Measurements from ENCODE around the gene ANKRD63. TPM values are rescaled to one million over a fixed set of nuclear protein-coding genes. Genes with fewer than 3 reads are reported as not detected.

Gene ANKRD63
- total and polyA plus RNA-seq, 4 experiments from 2014 or later = not detected

GRCh38 chr15:40309344-40309862 lies 26.5 kb upstream of the ANKRD63 start:
- Histone ChIP-seq H3K36me3 (ENCODE audit: insufficient read depth, low read length) (no peaks in the 10 kb centered on the region), H3K4me3 (ENCODE audit: low read length in 2 of 2) (peak overlapping the region in 1 of 2 donors; percentile 98), H3K4me1 (ENCODE audit: insufficient read depth, low read length) (peaks cover 50% of the 10 kb centered on the region), H3K27ac (ENCODE audit: low read depth, low read length) (peak overlapping the region; percentile 79), H3K9me3 (ENCODE audit: control insufficient read depth in 1 of 2, low read length in 2 of 2) (no peaks in the 10 kb centered on the region), H3K27me3 (ENCODE audit: insufficient read depth, low read length) (no peaks in the 10 kb centered on the region)
- ChIA-PET CTCF (ENCODE audit: partially characterized antibody) (interaction anchor here (0.7 to 23.8 kb wide), 18 partner anchors 10 to 422 kb away, joined by 3 to 634 read pairs (median 6); partner anchors contain the start of genes ANKRD63, BMF, CCDC9B and INAFM2), POLR2A (ENCODE audit: partially characterized antibody) (interaction anchor here (0.7 to 6.8 kb wide), 16 partner anchors 10 to 1351 kb away, joined by 3 to 90 read pairs (median 12); partner anchors contain the start of genes ANKRD63, BMF, FSIP1 and INAFM2)
- peak overlapping the region; percentile 72 to 96 (median 96) for H3K27ac Mint-ChIP-seq
- peaks cover 29 to 68% (median 44%) of the 10 kb centered on the region in 4 donors for H3K4me1 Mint-ChIP-seq
- no peaks in the 10 kb centered on the region for H3K27me3 Mint-ChIP-seq
- H3K9me3 Mint-ChIP-seq = no peaks in the 10 kb centered on the region
- no peak for DNase-seq
- peaks cover 0 to 13% of the 10 kb centered on the region in 2 donors for H3K36me3 Mint-ChIP-seq
- intact Hi-C loops (cut with micrococcal nuclease) = no loop called here
- peak overlapping the region; percentile 94 to 98 (median 96) for H3K4me3 Mint-ChIP-seq

- Mint-ChIP-seq H3K27me3 (no peaks in the 10 kb centered on the region), H3K9me3 (no peaks in the 10 kb centered on the region), H3K27ac (peak within 1 kb of the TSS; percentile 93 to 98 (median 96)), H3K4me1 (peaks cover 28 to 68% (median 39%) of the 10 kb centered on the region in 4 donors), H3K36me3 (peaks cover 0 to 30% of the 10 kb centered on the region in 2 donors), H3K4me3 (peak within 1 kb of the TSS; percentile 94 to 98 (median 96))
- Histone ChIP-seq H3K4me1 (ENCODE audit: insufficient read depth, low read length) (peaks cover 44% of the 10 kb centered on the region), H3K36me3 (ENCODE audit: insufficient read depth, low read length) (peaks cover 12% of the 10 kb centered on the region), H3K9me3 (ENCODE audit: control insufficient read depth in 1 of 2, low read length in 2 of 2) (no peaks in the 10 kb centered on the region), H3K27me3 (ENCODE audit: insufficient read depth, low read length) (no peaks in the 10 kb centered on the region), H3K27ac (ENCODE audit: low read depth, low read length) (peak within 1 kb of the TSS; percentile 79), H3K4me3 (ENCODE audit: low read length in 2 of 2) (peak within 1 kb of the TSS; percentile 84 to 98)
- CTCF ChIA-PET (ENCODE audit: partially characterized antibody) = interaction anchor here (0.6 to 23.8 kb wide), 27 partner anchors 8 to 923 kb away, joined by 3 to 634 read pairs (median 4); partner anchors contain the start of genes ANKRD63, BMF, CCDC9B and CHP1
- POLR2A ChIA-PET (ENCODE audit: partially characterized antibody) = interaction anchor here (0.7 to 6.8 kb wide), 35 partner anchors 9 to 1665 kb away, joined by 3 to 90 read pairs (median 5); partner anchors contain the start of genes ANKRD63, BAHD1, BMF and CCDC32
- peak; percentile 73 to 80 (median 76) for DNase-seq
- intact Hi-C loops (cut with micrococcal nuclease) = loop anchor here (1.0 kb wide), 3 partner anchors 16 to 31 kb away; partner anchors contain the start of genes ANKRD63 and INAFM2
Measured at GRCh38 chr15:40307421-40308211, 24.8 kb upstream of the ANKRD63 start, which contains the start of gene PLCB2. PLCB2 (minus strand) TSS chr15:40307935; CDS start chr15:40307672, 263 bp downstream.

- peak overlapping the region; percentile 79 for H3K27ac ChIP-seq (ENCODE audit: low read depth, low read length)
- Mint-ChIP-seq H3K27me3 (no peaks in the 10 kb centered on the region), H3K4me3 (peak overlapping the region; percentile 94 to 98 (median 96)), H3K27ac (peak overlapping the region; percentile 65 to 96 (median 93)), H3K36me3 (peaks cover 0 to 34% of the 10 kb centered on the region in 2 donors), H3K9me3 (no peaks in the 10 kb centered on the region), H3K4me1 (peaks cover 28 to 68% (median 39%) of the 10 kb centered on the region in 4 donors)
- DNase-seq = peak in 1 of 5 donors; percentile 21
- CTCF ChIA-PET (ENCODE audit: partially characterized antibody) = interaction anchor here (0.7 to 23.8 kb wide), 20 partner anchors 8 to 202 kb away, joined by 3 to 634 read pairs (median 6); partner anchors contain the start of genes ANKRD63, CCDC9B, INAFM2 and IVD
- H3K27me3 ChIP-seq (ENCODE audit: insufficient read depth, low read length) = no peaks in the 10 kb centered on the region
- POLR2A ChIA-PET (ENCODE audit: partially characterized antibody) = interaction anchor here (0.8 to 6.8 kb wide), 19 partner anchors 13 to 272 kb away, joined by 3 to 90 read pairs (median 10); partner anchors contain the start of genes ANKRD63, BAHD1, CCDC32 and CCDC9B
- peak overlapping the region; percentile 40 to 98 for H3K4me3 ChIP-seq (ENCODE audit: low read length in 2 of 2)
- H3K4me1 ChIP-seq (ENCODE audit: insufficient read depth, low read length) = peaks cover 44% of the 10 kb centered on the region
- intact Hi-C loops (cut with micrococcal nuclease) = loop anchor here (1.0 kb wide), 2 partner anchors 24 to 31 kb away; partner anchors contain the start of gene ANKRD63
- no peaks in the 10 kb centered on the region for H3K9me3 ChIP-seq (ENCODE audit: control insufficient read depth in 1 of 2, low read length in 2 of 2)
- H3K36me3 ChIP-seq (ENCODE audit: insufficient read depth, low read length) = peaks cover 18% of the 10 kb centered on the region
Measured at GRCh38 chr15:40306908-40307307, 24.0 kb upstream of the ANKRD63 start.

GRCh38 chr15:40306371-40306770 lies 23.5 kb upstream of the ANKRD63 start:
- CTCF ChIA-PET (ENCODE audit: partially characterized antibody) = interaction anchor here (1.3 to 23.8 kb wide), 10 partner anchors 7 to 89 kb away, joined by 4 to 634 read pairs (median 38); partner anchors contain the start of genes ANKRD63, CCDC9B, INAFM2 and KNSTRN
- no peaks in the 10 kb centered on the region for H3K9me3 ChIP-seq (ENCODE audit: control insufficient read depth in 1 of 2, low read length in 2 of 2)
- peaks cover 23% of the 10 kb centered on the region for H3K36me3 ChIP-seq (ENCODE audit: insufficient read depth, low read length)
- peaks cover 44% of the 10 kb centered on the region for H3K4me1 ChIP-seq (ENCODE audit: insufficient read depth, low read length)
- POLR2A ChIA-PET (ENCODE audit: partially characterized antibody) = interaction anchor here (3.1 to 6.8 kb wide), 5 partner anchors 13 to 267 kb away, joined by 16 to 90 read pairs (median 44); partner anchors contain the start of genes ANKRD63, INAFM2 and SRP14
- intact Hi-C loops (cut with micrococcal nuclease) = no loop called here
- H3K27me3 ChIP-seq (ENCODE audit: insufficient read depth, low read length) = no peaks in the 10 kb centered on the region
- no peaks in the 10 kb centered on the region for H3K27me3 Mint-ChIP-seq
- H3K27ac ChIP-seq (ENCODE audit: low read depth, low read length) = no peak overlapping the region
- DNase-seq = no peak
- H3K9me3 Mint-ChIP-seq = no peaks in the 10 kb centered on the region
- H3K4me1 Mint-ChIP-seq = peaks cover 28 to 68% (median 39%) of the 10 kb centered on the region in 4 donors
- peak overlapping the region; percentile 40 to 98 for H3K4me3 ChIP-seq (ENCODE audit: low read length in 2 of 2)
- peak overlapping the region; percentile 65 to 96 (median 93) for H3K27ac Mint-ChIP-seq
- peak overlapping the region; percentile 94 to 98 (median 96) for H3K4me3 Mint-ChIP-seq
- peaks cover 5 to 39% of the 10 kb centered on the region in 2 donors for H3K36me3 Mint-ChIP-seq

- Histone ChIP-seq H3K27me3 (ENCODE audit: insufficient read depth, low read length) (no peaks in the 10 kb centered on the region), H3K4me1 (ENCODE audit: insufficient read depth, low read length) (peaks cover 44% of the 10 kb centered on the region), H3K4me3 (ENCODE audit: low read length in 2 of 2) (no peak overlapping the region), H3K9me3 (ENCODE audit: control insufficient read depth in 1 of 2, low read length in 2 of 2) (no peaks in the 10 kb centered on the region), H3K27ac (ENCODE audit: low read depth, low read length) (no peak overlapping the region), H3K36me3 (ENCODE audit: insufficient read depth, low read length) (peaks cover 34% of the 10 kb centered on the region)
- DNase-seq = no peak
- ChIA-PET CTCF (ENCODE audit: partially characterized antibody) (interaction anchor here (0.8 to 23.8 kb wide), 8 partner anchors 16 to 117 kb away, joined by 3 to 634 read pairs (median 50); partner anchors contain the start of genes ANKRD63, CCDC9B and INAFM2), POLR2A (ENCODE audit: partially characterized antibody) (interaction anchor here (1.4 to 6.8 kb wide), 2 partner anchors 21 to 30 kb away, joined by 3 to 67 read pairs; partner anchors contain the start of gene ANKRD63)
- intact Hi-C loops (cut with micrococcal nuclease) = no loop called here
- Mint-ChIP-seq H3K27ac (peak overlapping the region in 2 of 7 donors; percentile 3 to 29), H3K4me1 (peaks cover 28 to 68% (median 40%) of the 10 kb centered on the region in 4 donors), H3K4me3 (peak overlapping the region in 6 of 8 donors; percentile 11 to 57 (median 46)), H3K36me3 (peaks cover 15 to 48% of the 10 kb centered on the region in 2 donors), H3K27me3 (no peaks in the 10 kb centered on the region), H3K9me3 (peaks cover 0 to 3% (median 0%) of the 10 kb centered on the region in 8 donors)
Measured at GRCh38 chr15:40305281-40305680, 22.4 kb upstream of the ANKRD63 start.

- Histone ChIP-seq H3K4me3 (ENCODE audit: low read length in 2 of 2) (no peak overlapping the region), H3K36me3 (ENCODE audit: insufficient read depth, low read length) (peaks cover 44% of the 10 kb centered on the region), H3K27ac (ENCODE audit: low read depth, low read length) (no peak overlapping the region), H3K4me1 (ENCODE audit: insufficient read depth, low read length) (peaks cover 27% of the 10 kb centered on the region), H3K9me3 (ENCODE audit: control insufficient read depth in 1 of 2, low read length in 2 of 2) (no peaks in the 10 kb centered on the region), H3K27me3 (ENCODE audit: insufficient read depth, low read length) (no peaks in the 10 kb centered on the region)
- no peak for DNase-seq
- ChIA-PET CTCF (ENCODE audit: partially characterized antibody) (interaction anchor here (0.5 to 23.8 kb wide), 4 partner anchors 27 to 119 kb away, joined by 3 to 634 read pairs (median 215); partner anchors contain the start of gene CCDC9B), POLR2A (ENCODE audit: partially characterized antibody) (interaction anchor here (0.7 to 1.1 kb wide), 2 partner anchors 11 to 20 kb away, joined by 3 read pairs; partner anchors contain the start of gene ANKRD63)
- peaks cover 0 to 3% (median 0%) of the 10 kb centered on the region in 8 donors for H3K9me3 Mint-ChIP-seq
- peaks cover 17 to 51% (median 28%) of the 10 kb centered on the region in 4 donors for H3K4me1 Mint-ChIP-seq
- no peaks in the 10 kb centered on the region for H3K27me3 Mint-ChIP-seq
- H3K4me3 Mint-ChIP-seq = peak overlapping the region in 1 of 8 donors; percentile 65
- intact Hi-C loops (cut with micrococcal nuclease) = no loop called here
- peak overlapping the region in 1 of 7 donors; percentile 19 for H3K27ac Mint-ChIP-seq
- H3K36me3 Mint-ChIP-seq = peaks cover 28 to 63% of the 10 kb centered on the region in 2 donors
Measured at GRCh38 chr15:40303576-40303975, 20.7 kb upstream of the ANKRD63 start.
